ENCODE results near the gene ARIH2. TPM values are rescaled to one million over a fixed set of nuclear protein-coding genes. Genes with fewer than 3 reads are reported as not detected.

ARIH2 gene
- total RNA-seq, 1 experiment from 2014 or later: 122 TPM

- no peaks in the 10 kb centered on the region for H3K4me1 Mint-ChIP-seq
- no peak overlapping the region for H2BK12ac ChIP-seq (ENCODE audit: insufficient read length, low read depth, low read length)
- H4K5ac ChIP-seq (ENCODE audit: insufficient read length, low read depth, low read length): no peak overlapping the region
- no peak overlapping the region for H3T11ph ChIP-seq (ENCODE audit: low read length)
- no peak for DNase-seq
- no peaks in the 10 kb centered on the region for H4K20me1 ChIP-seq (ENCODE audit: control insufficient read depth, insufficient read depth, insufficient read length)
- no peaks in the 10 kb centered on the region for H3K9me3 Mint-ChIP-seq
- H3K27me3 ChIP-seq (ENCODE audit: insufficient read depth, low read length): no peaks in the 10 kb centered on the region
- H4K8ac ChIP-seq (replicated peaks; ENCODE audit: insufficient read length, low read depth, low read length): no peak overlapping the region
- H3K79me1 ChIP-seq (ENCODE audit: insufficient read depth, low read depth, low read length, poor library complexity, severe bottlenecking): peaks cover 24% of the 10 kb centered on the region
- H3K18ac ChIP-seq (ENCODE audit: insufficient read length, low read depth, low read length): no peak overlapping the region
- H3K14ac ChIP-seq (ENCODE audit: insufficient read depth, low read length): no peak overlapping the region
- H2AFZ ChIP-seq (ENCODE audit: low read length): no peak overlapping the region
- no peak overlapping the region for H3K27ac Mint-ChIP-seq
- no peak overlapping the region for H2BK15ac ChIP-seq (ENCODE audit: low read depth, low read length)
- H2BK120ac ChIP-seq (ENCODE audit: low read depth, low read length, poor library complexity, severe bottlenecking): no peak overlapping the region
- no peak overlapping the region for H3K4ac ChIP-seq (ENCODE audit: low read depth, low read length)
- H3K4me2 ChIP-seq (ENCODE audit: insufficient read depth, insufficient read length, low read length): no peak overlapping the region
- H3K4me3 Mint-ChIP-seq: no peak overlapping the region
- H3K23ac ChIP-seq (ENCODE audit: insufficient read length, low read depth, low read length): no peak overlapping the region
- no CpG with 5 or more reads among the region's 1 CpG for WGBS (ENCODE audit: extremely low coverage, insufficient read length, low lambda C conversion rate)
- no peaks in the 10 kb centered on the region for H3K9me3 ChIP-seq (ENCODE audit: control insufficient read depth, low read depth, low read length)
- no peaks in the 10 kb centered on the region for H3K4me1 ChIP-seq (ENCODE audit: insufficient read depth, low read length)
- no peak overlapping the region for H2AK5ac ChIP-seq (ENCODE audit: insufficient read length, low read length)
- peaks cover 3% of the 10 kb centered on the region for H3K23me2 ChIP-seq (ENCODE audit: insufficient read length, low read depth, low read length, poor library complexity, severe bottlenecking)
- no peak overlapping the region for H3K9ac ChIP-seq (ENCODE audit: extremely low read depth, insufficient read length, low read length)
- no peak overlapping the region for H2BK5ac ChIP-seq (ENCODE audit: insufficient read length, low read length)
- peaks cover 43 to 79% (median 71%) of the 10 kb centered on the region in 3 experiments for H3K36me3 Mint-ChIP-seq (ENCODE audit: insufficient read depth in 1 of 3, low read depth in 3 of 3)
- no peak overlapping the region for H2BK20ac ChIP-seq (ENCODE audit: low read depth, low read length, poor library complexity, severe bottlenecking)
- H3K56ac ChIP-seq (ENCODE audit: insufficient read length, low read depth, low read length): no peak overlapping the region
- no peak overlapping the region for H4K91ac ChIP-seq (ENCODE audit: insufficient read length, low read depth, low read length)
- TF ChIP-seq CTCF (conservative IDR thresholded peaks at IDR 0.05): no peak
- H3K79me2 ChIP-seq (ENCODE audit: insufficient read depth, low read length): peaks cover 24% of the 10 kb centered on the region; the same call in 1 of the 2 replicates
- H3K27ac ChIP-seq (ENCODE audit: insufficient read length, low read depth, low read length): no peak overlapping the region
- no peaks in the 10 kb centered on the region for H3K27me3 Mint-ChIP-seq (ENCODE audit: low read depth)
These were observed 13.4 kb downstream of the ARIH2 start for GRCh38 chr3:48931944-48932580.
